Measurements from ENCODE around the gene FGD3. TPM values are rescaled to one million over a fixed set of nuclear protein-coding genes. Genes with fewer than 3 reads are reported as not detected.

Gene FGD3
- total RNA-seq, 1 experiment from 2014 or later, result 0.09 TPM

GRCh38 chr9:93022066-93022465 is 74.7 kb downstream of the FGD3 start:
- no peak overlapping the region for H3K27ac ChIP-seq (ENCODE audit: low read depth, low read length, poor library complexity, severe bottlenecking)
- no peaks in the 10 kb centered on the region for H3K36me3 ChIP-seq (ENCODE audit: insufficient read depth, low read length, poor library complexity, severe bottlenecking)
- BruUV-seq (replicated peaks), result no TSS peak
- no peaks in the 10 kb centered on the region for H3K27me3 ChIP-seq (replicated peaks; ENCODE audit: insufficient read depth, low read depth, low read length, poor library complexity)
- ChIA-PET POLR2A (ENCODE audit: low non-redundant PET) (no interaction called here), CTCF (no interaction called here)
- H3K9me3 ChIP-seq (ENCODE audit: low read depth, low read length, poor library complexity, severe bottlenecking), result no peaks in the 10 kb centered on the region
- intact Hi-C loops (cut with micrococcal nuclease; ENCODE audit: unreplicated experiment), result no loop called here
- no peaks in the 10 kb centered on the region for H3K4me1 ChIP-seq (ENCODE audit: insufficient read depth, low read length, poor library complexity, severe bottlenecking)
- no peak for TF ChIP-seq CTCF (conservative IDR thresholded peaks at IDR 0.05; ENCODE audit: low read depth, low read length)
- TF ChIP-seq EZH2 (IDR thresholded peaks at IDR 0.05; ENCODE audit: borderline replicate concordance, low read depth, low read length, poor library complexity, severe bottlenecking), result no peak
- DNase-seq (ENCODE audit: low spot score), result no peak
- H3K4me3 ChIP-seq (ENCODE audit: low read depth, low read length, poor library complexity, severe bottlenecking), result no peak overlapping the region

GRCh38 chr9:93022721-93023520 is 75.6 kb downstream of the FGD3 start:
- DNase-seq (ENCODE audit: low spot score), result no peak
- no peaks in the 10 kb centered on the region for H3K36me3 ChIP-seq (ENCODE audit: insufficient read depth, low read length, poor library complexity, severe bottlenecking)
- no TSS peak for BruUV-seq (replicated peaks)
- no peaks in the 10 kb centered on the region for H3K9me3 ChIP-seq (ENCODE audit: low read depth, low read length, poor library complexity, severe bottlenecking)
- H3K4me1 ChIP-seq (ENCODE audit: insufficient read depth, low read length, poor library complexity, severe bottlenecking), result peaks cover 4% of the 10 kb centered on the region
- intact Hi-C loops (cut with micrococcal nuclease; ENCODE audit: unreplicated experiment), result no loop called here
- no peaks in the 10 kb centered on the region for H3K27me3 ChIP-seq (replicated peaks; ENCODE audit: insufficient read depth, low read depth, low read length, poor library complexity)
- ChIA-PET POLR2A (ENCODE audit: low non-redundant PET) (no interaction called here), CTCF (no interaction called here)
- no peak overlapping the region for H3K4me3 ChIP-seq (ENCODE audit: low read depth, low read length, poor library complexity, severe bottlenecking)
- H3K27ac ChIP-seq (ENCODE audit: low read depth, low read length, poor library complexity, severe bottlenecking), result no peak overlapping the region
- TF ChIP-seq CTCF (conservative IDR thresholded peaks at IDR 0.05; ENCODE audit: low read depth, low read length) (no peak), EZH2 (IDR thresholded peaks at IDR 0.05; ENCODE audit: borderline replicate concordance, low read depth, low read length, poor library complexity, severe bottlenecking) (no peak)

- ChIA-PET POLR2A (ENCODE audit: low non-redundant PET) (no interaction called here), CTCF (no interaction called here)
- intact Hi-C loops (cut with micrococcal nuclease; ENCODE audit: unreplicated experiment), result no loop called here
- H3K4me3 ChIP-seq (ENCODE audit: low read depth, low read length, poor library complexity, severe bottlenecking), result no peak overlapping the region
- BruUV-seq (replicated peaks), result no TSS peak
- peaks cover 10% of the 10 kb centered on the region for H3K4me1 ChIP-seq (ENCODE audit: insufficient read depth, low read length, poor library complexity, severe bottlenecking)
- no peaks in the 10 kb centered on the region for H3K27me3 ChIP-seq (replicated peaks; ENCODE audit: insufficient read depth, low read depth, low read length, poor library complexity)
- no peaks in the 10 kb centered on the region for H3K9me3 ChIP-seq (ENCODE audit: low read depth, low read length, poor library complexity, severe bottlenecking)
- H3K36me3 ChIP-seq (ENCODE audit: insufficient read depth, low read length, poor library complexity, severe bottlenecking), result no peaks in the 10 kb centered on the region
- DNase-seq (ENCODE audit: low spot score), result no peak
- no peak overlapping the region for H3K27ac ChIP-seq (ENCODE audit: low read depth, low read length, poor library complexity, severe bottlenecking)
- TF ChIP-seq EZH2 (IDR thresholded peaks at IDR 0.05; ENCODE audit: borderline replicate concordance, low read depth, low read length, poor library complexity, severe bottlenecking) (no peak), CTCF (conservative IDR thresholded peaks at IDR 0.05; ENCODE audit: low read depth, low read length) (no peak)
Observed at GRCh38 chr9:93023521-93023815, 76.1 kb downstream of the FGD3 start.

All from A673 (cell line).